Activated naive CD8-positive, alpha-beta T cell treated with anti-CD3 and anti-CD28 coated beads, Interleukin-2, amount 10 ng/mL, durations not matched to agents 7 days and 5 days (primary cell): ENCODE data around the gene LDLRAD4. TPM values are rescaled to one million over a fixed set of nuclear protein-coding genes. Genes with fewer than 3 reads are reported as not detected.

ENCODE experiments used
- ATAC-seq: fragments of 150-1000 bp; cut with Tn5 transposase; one replicate; pipeline ENCODE4 v1.10.0; 2021; ENCODE audit warnings: low read depth, moderate library complexity
- POLR2A ChIA-PET: fragments of 350-600 bp; sonication (Branson Sonifier 250); formaldehyde crosslinking; loops from one replicate; lab custom pipeline; 2021; ENCODE audit warnings: antibody characterized with exemption; lab: Charles Lee
- DNase-seq: peaks from one replicate; pipeline ENCODE4 v3.0.0; 2021
- H3K27ac Mint-ChIP-seq: one replicate; pipeline ENCODE4 v1.8.0; 2022; ENCODE audit warnings: mild to moderate bottlenecking, mixed read lengths
- H3K27me3 Mint-ChIP-seq: one replicate; pipeline ENCODE4 v1.8.0; 2022; ENCODE audit warnings: mild to moderate bottlenecking, moderate library complexity, mixed read lengths
- H3K36me3 Mint-ChIP-seq: one replicate; pipeline ENCODE4 v1.8.0; 2021; ENCODE audit warnings: mild to moderate bottlenecking, mixed read lengths
- H3K4me1 Mint-ChIP-seq: one replicate; pipeline ENCODE4 v1.8.0; 2021; ENCODE audit warnings: mixed read lengths
- H3K4me3 Mint-ChIP-seq: one replicate; pipeline ENCODE4 v1.8.0; 2022; ENCODE audit warnings: mild to moderate bottlenecking, moderate library complexity, mixed read lengths
- H3K9me3 Mint-ChIP-seq: one replicate; pipeline ENCODE4 v1.8.0; 2021; ENCODE audit warnings: mixed read lengths
- total RNA-seq, 2 experiments: library from RNA; stranded (reverse); gene quantifications; one replicate each; pipeline ENCODE4 v1.2.3, GENCODE V29; 2021

The LDLRAD4 gene
- total RNA-seq, 2 experiments from 2014 or later: 40.3 to 44.3 TPM

DNA sequence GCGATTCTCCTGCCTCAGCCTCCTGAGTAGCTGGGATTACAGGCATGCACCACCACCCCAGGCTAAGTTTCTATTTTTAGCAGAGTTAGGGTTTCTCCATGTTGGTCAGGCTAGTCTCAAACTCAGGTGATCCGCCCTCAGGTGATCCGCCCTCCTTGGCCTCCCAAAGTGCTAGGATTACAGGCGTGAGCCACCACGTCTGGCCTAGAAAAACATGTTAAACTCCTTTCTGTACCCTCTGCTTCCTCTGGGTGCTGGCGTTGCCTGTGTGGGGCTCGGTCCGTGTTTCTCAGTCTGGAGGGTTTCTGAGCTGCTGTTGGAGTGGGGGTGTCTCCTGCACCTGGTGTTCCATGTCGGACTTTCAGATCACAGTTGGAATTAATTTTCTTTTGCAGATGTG, 17.9 kb downstream of the LDLRAD4 start:
- no peaks in the 10 kb centered on the region for H3K36me3 Mint-ChIP-seq
- H3K4me3 Mint-ChIP-seq: no peak overlapping the region
- DNase-seq: no peak
- H3K9me3 Mint-ChIP-seq: no peaks in the 10 kb centered on the region
- ATAC-seq: no peak
- H3K27me3 Mint-ChIP-seq: no peaks in the 10 kb centered on the region
- POLR2A ChIA-PET: no interaction called here
- H3K27ac Mint-ChIP-seq: no peak overlapping the region
- no peaks in the 10 kb centered on the region for H3K4me1 Mint-ChIP-seq

DNA sequence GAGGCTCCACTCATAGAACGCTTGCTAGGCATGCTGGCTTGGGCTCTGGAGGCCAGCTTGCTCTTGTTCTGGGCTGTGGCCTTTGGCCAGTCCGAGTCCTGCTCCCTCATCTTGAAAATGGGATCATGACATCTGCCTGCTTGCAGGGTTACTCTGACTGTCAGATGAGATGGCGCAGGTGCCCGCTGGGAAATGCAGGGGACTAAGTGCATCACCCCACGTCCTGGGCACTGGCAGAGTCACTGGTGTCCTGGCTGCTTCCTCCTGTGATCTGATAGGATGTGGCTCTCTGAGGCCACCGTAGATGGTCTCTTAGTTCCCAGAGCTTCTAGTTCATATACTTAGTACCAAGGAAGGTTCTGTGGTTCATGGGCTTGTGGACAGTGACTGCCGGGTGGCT, 18.5 kb downstream of the LDLRAD4 start:
- POLR2A ChIA-PET: no interaction called here
- no peaks in the 10 kb centered on the region for H3K36me3 Mint-ChIP-seq
- no peaks in the 10 kb centered on the region for H3K4me1 Mint-ChIP-seq
- no peak overlapping the region for H3K27ac Mint-ChIP-seq
- H3K9me3 Mint-ChIP-seq: no peaks in the 10 kb centered on the region
- ATAC-seq (no peak), DNase-seq (peak; percentile 10)
- no peak overlapping the region for H3K4me3 Mint-ChIP-seq
- H3K27me3 Mint-ChIP-seq: no peaks in the 10 kb centered on the region

DNA sequence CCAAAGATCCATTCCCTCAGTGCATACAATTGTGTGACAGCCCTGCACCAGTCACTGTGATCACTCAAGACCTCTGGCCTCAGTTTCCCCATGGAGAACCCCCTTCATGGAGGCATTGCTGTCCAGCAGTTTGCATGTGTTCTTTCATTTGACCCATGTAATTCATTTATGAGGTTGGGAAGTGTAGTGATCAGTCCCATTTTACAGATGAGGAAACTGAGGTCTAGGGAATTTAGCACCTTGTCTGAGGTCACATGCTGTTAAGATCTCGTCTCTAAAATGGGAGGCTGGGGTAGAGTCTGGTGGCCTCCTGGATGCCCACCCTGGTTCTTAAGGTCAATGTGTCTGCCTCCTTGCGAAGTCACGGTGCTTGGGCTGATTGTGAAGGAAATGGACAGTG, 19.1 kb downstream of the LDLRAD4 start:
- ATAC-seq: no peak
- DNase-seq: peak; percentile 5
- H3K36me3 Mint-ChIP-seq: no peaks in the 10 kb centered on the region
- H3K4me1 Mint-ChIP-seq: no peaks in the 10 kb centered on the region
- POLR2A ChIA-PET: no interaction called here
- no peak overlapping the region for H3K27ac Mint-ChIP-seq
- no peak overlapping the region for H3K4me3 Mint-ChIP-seq
- no peaks in the 10 kb centered on the region for H3K27me3 Mint-ChIP-seq
- no peaks in the 10 kb centered on the region for H3K9me3 Mint-ChIP-seq

DNA sequence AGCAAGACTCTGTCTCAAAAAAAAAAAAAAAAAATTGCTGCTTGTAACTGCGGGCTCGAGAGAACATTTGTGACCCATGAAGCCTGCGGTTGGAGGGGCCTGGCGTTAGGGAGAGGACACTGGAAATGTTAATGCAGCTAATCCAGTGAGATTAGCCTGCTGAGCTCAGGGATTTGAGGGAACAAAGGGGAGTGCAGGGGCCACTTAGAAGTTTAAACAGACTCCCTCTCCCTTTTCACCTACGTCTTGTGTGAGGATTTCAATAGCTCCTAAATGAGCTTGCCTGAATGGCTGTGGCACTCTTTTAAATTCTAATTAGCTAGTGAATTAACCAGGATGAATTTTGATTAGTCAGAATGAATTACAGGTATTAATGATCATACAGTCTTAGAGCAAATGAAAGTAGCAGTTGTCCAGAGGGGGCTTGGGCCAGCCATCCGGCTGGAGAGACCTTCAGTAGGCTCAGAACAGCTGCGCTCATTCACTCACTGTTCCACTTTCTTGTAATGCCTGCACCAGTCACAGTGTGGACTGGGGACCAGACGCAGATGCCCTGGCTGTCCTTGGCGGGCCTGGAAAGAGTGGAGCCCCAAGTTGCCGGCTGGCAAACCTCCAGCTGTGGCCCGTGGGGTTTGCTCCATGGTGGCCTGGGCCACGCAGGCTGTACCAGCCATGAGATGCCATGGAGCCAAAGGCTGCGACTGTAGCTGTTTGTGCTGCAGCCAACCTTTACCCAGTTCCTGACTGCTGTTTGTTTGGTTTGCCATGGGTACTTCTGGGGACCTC, 20.8 kb downstream of the LDLRAD4 start:
- Mint-ChIP-seq H3K27ac (no peak overlapping the region), H3K9me3 (no peaks in the 10 kb centered on the region), H3K36me3 (peaks cover 3% of the 10 kb centered on the region), H3K4me1 (no peaks in the 10 kb centered on the region), H3K27me3 (no peaks in the 10 kb centered on the region), H3K4me3 (no peak overlapping the region)
- DNase-seq: peak; percentile 21
- POLR2A ChIA-PET: interaction anchor here (0.6 to 0.7 kb wide), 2 partner anchors 249 to 328 kb away, joined by 3 to 4 read pairs; no protein-coding TSS in a partner anchor
- no peak for ATAC-seq

DNA sequence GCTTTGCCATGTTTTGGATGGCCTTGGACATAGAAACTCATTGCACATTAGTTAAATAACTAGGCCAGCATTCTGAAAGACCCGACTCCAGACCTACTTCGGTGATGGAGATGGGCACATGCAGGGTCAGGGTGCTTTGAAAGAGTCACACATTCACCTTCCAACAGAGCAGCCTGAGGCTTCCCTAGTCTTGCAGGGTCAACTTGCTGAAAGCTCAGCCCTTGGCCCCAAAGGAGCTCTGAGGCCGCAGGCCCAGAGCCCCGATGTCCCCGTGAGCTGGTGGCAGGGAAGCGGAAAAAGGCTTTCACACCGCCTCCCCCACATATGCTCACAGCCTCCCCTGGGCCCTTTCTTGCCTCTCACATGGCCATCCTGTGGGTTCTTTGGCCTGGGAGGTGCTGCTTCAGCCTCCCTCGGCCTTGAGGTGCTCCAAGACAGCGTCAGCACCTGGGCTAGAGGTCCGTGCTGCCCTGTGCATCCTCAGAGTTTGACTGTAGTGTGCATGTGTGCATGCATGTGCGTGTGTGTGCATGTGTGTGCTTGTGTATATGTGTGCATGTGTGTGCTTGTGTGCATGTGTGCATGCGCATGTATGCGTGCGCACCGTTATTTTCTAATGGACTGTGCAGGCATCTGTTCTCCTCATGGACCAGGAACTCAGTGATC, 21.6 kb downstream of the LDLRAD4 start:
- Mint-ChIP-seq H3K9me3 (no peaks in the 10 kb centered on the region), H3K4me1 (no peaks in the 10 kb centered on the region), H3K27me3 (no peaks in the 10 kb centered on the region), H3K4me3 (no peak overlapping the region), H3K27ac (no peak overlapping the region), H3K36me3 (peaks cover 3% of the 10 kb centered on the region)
- ATAC-seq (no peak), DNase-seq (peak; percentile 15)
- POLR2A ChIA-PET: no interaction called here

DNA sequence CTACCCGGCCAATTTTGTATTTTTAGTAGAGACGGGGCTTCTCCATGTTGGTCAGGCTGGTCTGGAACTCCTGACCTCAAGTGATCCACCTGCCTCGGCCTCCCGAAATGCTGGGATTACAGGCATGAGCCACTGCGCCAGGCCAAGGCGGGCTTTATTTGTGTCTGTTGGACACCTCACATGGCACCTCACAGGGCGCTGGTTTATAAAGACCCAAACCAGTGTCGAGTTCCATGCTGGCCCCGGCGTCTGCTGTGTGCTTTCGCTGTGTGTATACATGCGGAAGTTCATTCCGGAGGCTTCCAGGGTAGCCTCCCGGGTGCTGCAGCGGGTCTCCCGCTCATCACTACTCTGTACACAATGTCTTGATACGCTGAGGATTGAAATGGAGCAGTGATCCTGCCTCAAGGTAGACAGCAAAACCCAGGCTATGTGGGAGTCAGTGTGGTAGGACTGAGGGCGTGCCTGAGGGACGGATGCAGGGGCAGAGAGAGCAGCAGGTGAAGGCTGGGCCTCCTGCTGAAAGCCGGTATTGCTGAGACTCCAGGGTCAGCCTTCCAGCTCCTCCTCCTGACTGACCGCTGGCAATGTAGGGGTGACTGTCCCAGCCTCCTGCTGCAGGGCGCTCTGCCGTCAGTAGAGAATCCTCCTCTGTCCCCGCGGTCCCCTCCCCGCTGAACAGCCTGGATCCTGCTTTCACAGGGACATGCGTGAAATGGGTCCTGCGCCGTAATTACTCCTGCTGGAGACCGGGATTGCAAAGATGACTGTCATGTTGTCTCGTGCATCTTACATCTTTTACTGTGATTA, 22.7 kb downstream of the LDLRAD4 start:
- H3K27ac Mint-ChIP-seq: no peak overlapping the region

DNA sequence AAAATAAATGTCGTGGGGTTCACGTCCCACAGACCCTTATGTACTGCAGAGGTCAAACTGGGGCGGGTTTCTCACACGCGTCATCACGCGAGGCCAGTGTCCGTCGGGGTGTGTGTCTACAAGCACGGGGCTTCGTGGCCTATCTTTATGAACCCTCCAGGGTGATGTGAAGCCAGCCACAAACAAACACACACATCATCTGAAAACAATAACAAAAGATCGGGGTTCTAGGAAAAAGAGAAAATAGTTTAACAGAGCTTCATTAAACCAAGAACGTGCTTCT, 23.3 kb downstream of the LDLRAD4 start:
- H3K9me3 Mint-ChIP-seq: no peaks in the 10 kb centered on the region
- H3K4me3 Mint-ChIP-seq: no peak overlapping the region
- POLR2A ChIA-PET: no interaction called here
- peak; percentile 10 for DNase-seq
- H3K36me3 Mint-ChIP-seq: peaks cover 3% of the 10 kb centered on the region
- H3K27me3 Mint-ChIP-seq: no peaks in the 10 kb centered on the region
- no peaks in the 10 kb centered on the region for H3K4me1 Mint-ChIP-seq
- no peak for ATAC-seq
- no peak overlapping the region for H3K27ac Mint-ChIP-seq

More for the DNA sequence above, 22.7 kb downstream of the LDLRAD4 start:
- Mint-ChIP-seq H3K36me3 (peaks cover 3% of the 10 kb centered on the region), H3K4me1 (no peaks in the 10 kb centered on the region), H3K9me3 (no peaks in the 10 kb centered on the region), H3K27me3 (no peaks in the 10 kb centered on the region), H3K4me3 (no peak overlapping the region)
- ATAC-seq (no peak), DNase-seq (peak; percentile 17)
- POLR2A ChIA-PET: no interaction called here

DNA sequence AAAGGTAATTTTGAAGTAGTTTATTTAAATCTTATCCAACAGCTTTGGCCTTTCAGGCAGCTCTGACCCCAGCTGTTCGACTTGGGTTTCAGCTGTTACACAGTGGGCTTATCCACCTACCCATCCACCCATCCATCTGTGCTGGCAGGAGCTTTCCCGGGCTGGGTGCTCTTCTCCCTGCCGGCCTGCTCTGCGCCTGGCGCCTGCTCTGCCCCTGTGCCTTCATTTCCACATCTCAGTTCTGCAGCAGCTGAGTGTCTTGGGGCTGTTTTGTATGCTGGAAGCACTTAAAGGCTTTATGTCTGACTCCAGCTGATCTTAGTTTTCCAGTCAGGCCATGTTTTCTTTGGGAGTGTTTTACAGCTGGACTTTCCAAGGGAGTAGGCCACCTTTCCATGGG, 24.2 kb downstream of the LDLRAD4 start:
- POLR2A ChIA-PET: no interaction called here
- no peaks in the 10 kb centered on the region for H3K9me3 Mint-ChIP-seq
- no peak for ATAC-seq

DNA sequence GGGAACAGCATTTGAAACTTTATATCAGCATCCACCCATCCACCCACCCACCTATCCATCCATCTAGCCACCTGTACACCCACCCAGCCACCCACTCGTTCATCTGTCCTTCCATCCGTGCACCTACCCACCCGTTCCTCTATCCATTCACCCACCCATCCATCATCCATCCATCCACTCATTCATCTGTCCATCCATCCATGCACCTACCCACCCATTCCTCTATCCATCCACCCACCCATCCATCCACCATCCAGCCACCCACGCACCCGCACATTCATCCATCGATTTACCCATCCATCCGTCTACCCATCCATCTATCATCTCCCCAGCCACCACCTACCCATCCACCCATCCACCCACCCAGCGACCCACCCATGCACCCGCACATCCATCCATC, 24.8 kb downstream of the LDLRAD4 start:
- Mint-ChIP-seq H3K4me1 (no peaks in the 10 kb centered on the region), H3K4me3 (no peak overlapping the region), H3K36me3 (peaks cover 3% of the 10 kb centered on the region), H3K9me3 (no peaks in the 10 kb centered on the region), H3K27ac (no peak overlapping the region), H3K27me3 (no peaks in the 10 kb centered on the region)
- POLR2A ChIA-PET: no interaction called here
- DNase-seq (peak; percentile 0), ATAC-seq (no peak)

More for the DNA sequence above, 24.2 kb downstream of the LDLRAD4 start:
- Mint-ChIP-seq H3K27me3 (no peaks in the 10 kb centered on the region), H3K4me3 (no peak overlapping the region), H3K4me1 (no peaks in the 10 kb centered on the region), H3K27ac (no peak overlapping the region), H3K36me3 (peaks cover 3% of the 10 kb centered on the region)
- peak; percentile 6 for DNase-seq

DNA sequence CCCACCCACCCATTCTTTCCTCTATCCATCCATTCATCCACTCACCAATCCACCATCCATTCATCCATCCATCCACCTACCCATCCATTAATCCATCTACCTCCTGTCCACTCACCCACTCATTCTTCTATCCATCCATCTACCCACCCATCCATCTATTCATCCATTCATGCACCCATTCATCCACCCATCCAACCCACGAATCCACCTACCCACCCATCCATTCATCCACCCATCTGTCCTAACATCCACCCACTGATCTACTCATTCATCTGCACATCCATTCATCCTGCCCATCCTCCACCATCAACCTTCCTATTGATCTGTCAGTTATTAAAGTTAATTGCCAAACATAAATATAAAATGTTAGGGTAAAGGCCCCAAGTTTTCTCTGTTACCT, 25.6 kb downstream of the LDLRAD4 start:
- Mint-ChIP-seq H3K4me1 (no peaks in the 10 kb centered on the region), H3K4me3 (no peak overlapping the region), H3K27ac (no peak overlapping the region), H3K36me3 (peaks cover 3% of the 10 kb centered on the region), H3K9me3 (no peaks in the 10 kb centered on the region), H3K27me3 (no peaks in the 10 kb centered on the region)
- POLR2A ChIA-PET: no interaction called here
- DNase-seq: no peak
- ATAC-seq: no peak

DNA sequence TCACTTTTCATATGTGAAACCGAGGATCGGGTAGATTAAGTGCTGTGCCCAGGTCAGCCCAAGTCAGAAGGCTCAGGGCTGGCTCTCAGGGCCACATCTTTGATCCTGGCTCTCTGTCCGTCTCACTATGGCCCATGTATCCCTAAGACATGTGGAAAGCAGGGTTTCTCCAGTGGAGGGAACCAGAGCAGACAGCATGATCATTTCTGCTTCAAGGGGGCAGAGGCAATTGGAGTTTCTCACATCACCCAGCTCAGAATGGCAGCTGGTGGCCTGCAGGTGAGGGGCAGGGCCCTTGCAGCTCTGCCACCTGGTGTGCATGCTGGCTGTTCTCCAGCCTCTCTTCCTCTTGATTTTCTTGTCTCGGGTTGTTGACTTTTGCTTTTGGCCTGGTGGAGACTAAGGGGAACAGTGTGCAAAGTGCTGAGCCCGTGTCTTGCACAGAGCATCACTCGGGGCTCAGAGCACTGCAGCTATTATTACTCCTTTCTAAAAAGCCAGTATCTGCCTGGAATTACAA, 27.0 kb downstream of the LDLRAD4 start:
- Mint-ChIP-seq H3K36me3 (peaks cover 8% of the 10 kb centered on the region), H3K27ac (no peak overlapping the region), H3K27me3 (peaks cover 2% of the 10 kb centered on the region), H3K4me3 (no peak overlapping the region), H3K9me3 (no peaks in the 10 kb centered on the region), H3K4me1 (no peaks in the 10 kb centered on the region)
- DNase-seq: peak; percentile 13
- ATAC-seq: no peak
- POLR2A ChIA-PET: no interaction called here

DNA sequence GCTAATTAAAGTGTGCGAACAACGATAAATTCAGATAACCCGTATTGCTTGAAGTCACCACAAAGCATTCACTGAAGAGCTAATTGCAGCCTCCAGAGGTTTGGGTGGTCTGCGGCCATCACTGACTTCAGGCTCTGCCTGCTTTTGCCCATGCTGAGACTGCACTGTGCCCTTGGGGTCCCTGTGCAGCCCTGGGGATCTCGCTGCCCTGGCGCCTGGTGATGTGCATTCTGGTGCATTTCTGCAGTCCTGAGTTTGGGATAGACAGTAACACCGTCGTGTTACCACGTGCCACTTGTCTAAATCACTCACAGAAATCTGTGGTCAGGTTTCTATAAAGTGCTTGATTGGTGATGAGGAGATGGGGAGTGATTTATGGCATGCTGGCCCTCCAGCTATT, 27.6 kb downstream of the LDLRAD4 start:
- ATAC-seq (no peak), DNase-seq (peak; percentile 1)
- Mint-ChIP-seq H3K36me3 (peaks cover 8% of the 10 kb centered on the region), H3K27ac (no peak overlapping the region), H3K27me3 (peaks cover 2% of the 10 kb centered on the region), H3K9me3 (no peaks in the 10 kb centered on the region), H3K4me3 (no peak overlapping the region), H3K4me1 (no peaks in the 10 kb centered on the region)
- POLR2A ChIA-PET: no interaction called here

DNA sequence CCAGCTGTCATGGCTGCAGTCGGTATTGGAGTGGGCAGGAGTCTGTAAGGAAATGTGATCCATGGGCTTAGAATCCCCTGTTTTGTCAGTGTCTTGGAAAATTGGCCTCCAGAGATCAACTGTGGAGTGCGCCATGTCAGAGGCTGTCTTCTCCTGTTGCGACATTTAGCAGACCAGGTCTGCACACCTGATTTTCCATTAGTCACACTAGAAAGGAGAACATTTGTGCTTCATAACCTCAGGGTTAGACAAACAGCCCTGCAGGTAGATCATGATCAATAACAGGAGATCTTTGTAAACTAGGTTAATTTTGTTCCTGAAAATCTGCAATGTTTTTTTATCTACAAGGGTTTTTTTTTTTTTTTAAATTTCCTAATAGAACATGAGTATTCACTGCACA, 28.0 kb downstream of the LDLRAD4 start:
- no peak overlapping the region for H3K27ac Mint-ChIP-seq
- DNase-seq (peak; percentile 5), ATAC-seq (no peak)
- no peaks in the 10 kb centered on the region for H3K4me1 Mint-ChIP-seq
- no peaks in the 10 kb centered on the region for H3K9me3 Mint-ChIP-seq
- no peak overlapping the region for H3K4me3 Mint-ChIP-seq
- POLR2A ChIA-PET: no interaction called here
- H3K27me3 Mint-ChIP-seq: peaks cover 2% of the 10 kb centered on the region
- H3K36me3 Mint-ChIP-seq: peaks cover 8% of the 10 kb centered on the region
